UCSD-AML1 (cell line): ENCODE measurements around the gene FCMR.
"Not testable (repeated sequence)": the region's sequence is repeated elsewhere in the genome, so short reads cannot be mapped to it uniquely, and the experiment has no call there.

Experiments used
- DNase-seq: peaks from one replicate; lab custom pipeline; 2025; ENCODE audit not compliant: unreplicated experiment; lab: John Stamatoyannopoulos, UW

FCMR gene

DNA sequence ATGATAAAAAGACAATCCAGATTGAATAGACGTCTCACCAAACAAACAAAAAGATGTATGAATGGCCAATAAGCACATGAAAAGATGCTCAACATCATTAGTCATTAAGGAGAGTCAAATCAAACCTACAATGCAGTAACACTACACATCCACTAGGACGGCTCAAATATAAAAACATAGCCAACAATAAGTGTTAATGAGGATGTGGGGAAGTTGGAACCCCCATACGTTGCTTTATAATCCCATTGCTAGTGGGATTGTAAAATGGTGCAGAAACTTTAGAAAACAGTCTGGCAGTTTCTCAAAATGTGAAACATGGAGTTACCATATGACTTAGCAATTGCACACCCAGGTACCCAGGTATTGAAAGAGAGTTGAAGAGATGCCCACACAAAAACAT lies 39.2 kb downstream of the FCMR start:
- DNase-seq = no peak

DNA sequence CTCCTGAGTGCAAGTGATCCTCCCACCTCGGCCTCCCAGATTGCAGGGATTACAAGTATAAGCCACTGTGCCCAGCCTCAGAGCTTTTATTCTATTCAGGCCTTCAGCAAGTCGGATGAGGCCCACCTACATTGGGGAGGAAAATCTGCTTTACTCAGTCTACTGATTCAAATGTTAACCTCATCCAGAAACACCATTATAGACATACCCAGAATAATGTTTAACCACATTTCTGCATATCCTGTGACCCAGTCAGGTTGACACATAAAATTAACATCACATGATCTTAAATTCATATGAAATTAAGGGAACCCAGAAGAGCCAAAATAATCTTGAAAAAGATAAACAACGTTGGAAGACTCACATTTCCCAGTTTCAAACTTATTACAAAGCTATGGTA lies 41.4 kb downstream of the FCMR start:
- DNase-seq = no peak

DNA sequence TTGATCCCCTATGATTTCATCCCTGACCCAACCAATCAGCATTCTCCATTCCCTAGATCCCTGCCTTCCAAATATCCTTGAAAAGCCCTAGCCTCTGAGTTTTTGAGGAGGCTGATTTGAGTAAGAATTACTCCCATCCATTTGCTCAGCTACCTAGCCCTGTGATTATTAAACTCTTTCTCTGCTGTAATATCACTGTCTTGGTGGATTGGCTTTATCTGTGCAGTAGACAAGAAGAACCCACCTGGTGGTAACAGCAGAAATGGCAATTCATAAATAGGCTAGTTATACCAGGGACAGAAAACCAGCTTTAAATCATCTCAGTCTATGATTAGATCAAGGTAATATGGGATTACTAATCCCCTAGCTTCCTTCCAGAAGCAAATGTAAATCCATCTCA lies 43.3 kb downstream of the FCMR start:
- DNase-seq = no peak

DNA sequence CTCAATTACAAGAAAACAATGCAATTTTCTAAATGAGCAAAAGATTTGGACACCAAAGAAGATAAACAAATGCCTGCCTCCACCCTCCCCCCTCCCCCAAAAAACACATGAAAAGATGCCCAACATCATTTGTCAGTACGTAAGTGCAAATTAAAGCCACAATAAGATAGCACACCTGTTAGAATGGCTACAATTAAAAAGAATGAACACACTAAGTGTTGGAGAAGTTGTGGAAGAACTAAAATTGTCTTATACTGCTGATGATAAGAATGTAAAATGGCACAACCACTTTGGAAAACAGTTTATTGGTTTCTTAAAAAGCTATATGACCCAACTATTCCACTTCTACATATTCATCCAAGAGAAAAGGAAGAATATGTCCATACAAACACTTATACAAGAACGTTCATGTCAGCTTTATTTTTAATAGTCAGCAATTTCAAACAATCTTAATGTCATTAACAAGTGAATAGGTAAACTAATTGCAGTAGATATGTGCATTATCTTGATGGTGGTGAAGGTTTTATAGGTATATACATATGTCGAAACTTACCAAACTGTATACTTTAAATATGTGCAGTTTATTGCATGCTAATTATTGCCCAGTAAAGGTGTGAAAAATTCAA lies 45.9 kb downstream of the FCMR start:
- DNase-seq = no peak

DNA sequence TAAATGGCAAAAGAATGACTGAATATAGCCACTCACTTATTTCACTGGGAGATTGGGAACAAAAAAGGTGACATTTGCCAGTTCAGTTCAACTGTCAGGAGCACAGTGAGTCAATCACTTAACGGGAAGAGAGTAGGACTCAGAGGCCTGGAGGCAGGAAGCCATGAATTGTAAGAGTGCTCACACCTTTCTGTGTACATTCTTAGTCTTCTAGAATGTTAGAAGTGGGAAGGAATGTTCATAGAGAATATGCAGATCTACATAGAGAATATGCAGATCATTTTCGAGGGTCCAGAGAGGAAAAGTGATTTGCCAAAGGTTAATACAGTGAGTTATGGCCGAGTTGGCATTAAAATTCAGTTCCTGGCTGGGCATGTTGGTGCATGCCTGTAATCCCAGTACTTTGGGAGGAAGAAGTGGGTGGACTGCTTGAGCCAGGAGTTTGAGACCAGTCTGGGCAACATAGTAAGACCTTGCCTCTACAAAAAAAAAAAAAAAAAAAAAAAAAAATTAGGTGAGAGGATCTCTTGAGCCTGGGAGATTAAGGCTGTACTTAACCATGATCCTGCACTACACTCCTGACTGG lies 48.0 kb downstream of the FCMR start:
- DNase-seq = no peak

DNA sequence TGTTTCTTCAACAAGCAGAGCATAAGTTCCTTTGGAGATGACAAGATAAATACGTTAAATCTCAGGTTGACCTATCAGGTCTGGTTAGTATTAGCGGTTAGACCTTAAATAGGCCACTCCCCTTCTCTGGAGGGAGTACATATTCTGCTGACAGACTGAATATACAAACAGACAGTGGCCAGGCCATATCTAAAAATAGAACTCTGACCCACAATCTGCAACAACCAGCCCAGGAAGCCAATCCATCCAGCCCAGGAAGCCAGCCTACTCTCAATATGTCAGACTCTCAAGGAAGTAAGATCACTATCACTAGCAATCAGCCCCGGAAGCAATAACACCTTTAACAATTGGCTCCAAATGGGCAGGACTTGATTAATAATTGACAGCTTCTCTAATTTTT lies 49.6 kb downstream of the FCMR start:
- DNase-seq = no peak

DNA sequence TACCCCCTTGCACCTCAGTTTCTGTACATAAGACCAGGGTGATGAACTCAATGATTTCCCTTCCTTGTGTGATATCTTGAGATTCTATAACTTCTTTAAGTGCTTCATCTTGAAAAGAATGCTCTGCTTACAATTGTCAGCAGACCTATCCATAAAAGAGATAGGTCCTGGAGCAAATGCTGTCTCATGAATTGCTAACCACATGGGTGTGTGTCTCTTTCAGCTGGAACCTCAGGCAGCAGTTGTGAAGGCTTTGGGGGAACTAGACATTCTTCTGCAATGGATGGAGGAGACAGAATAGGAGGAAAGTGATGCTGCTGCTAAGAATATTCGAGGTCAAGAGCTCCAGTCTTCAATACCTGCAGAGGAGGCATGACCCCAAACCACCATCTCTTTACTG lies 53.5 kb downstream of the FCMR start:
- no peak for DNase-seq

DNA sequence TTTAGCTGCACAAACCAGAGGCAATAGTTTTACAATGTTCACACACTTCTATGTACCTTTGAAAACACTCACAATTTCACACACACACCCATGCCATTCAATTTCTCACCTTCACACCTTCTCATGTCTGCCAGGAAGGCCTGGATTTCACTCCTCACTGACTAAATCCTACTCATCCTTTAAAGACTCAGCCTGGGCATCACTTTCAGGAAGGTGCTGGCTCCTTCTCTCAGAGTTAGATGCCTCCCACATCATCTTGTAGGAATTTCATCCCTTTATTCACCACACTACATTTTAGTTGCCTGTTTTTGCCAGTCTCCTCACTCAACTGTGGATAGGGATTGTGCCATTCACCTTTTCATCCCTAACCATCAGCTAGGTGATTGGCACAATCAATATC lies 54.0 kb downstream of the FCMR start:
- no peak for DNase-seq

DNA sequence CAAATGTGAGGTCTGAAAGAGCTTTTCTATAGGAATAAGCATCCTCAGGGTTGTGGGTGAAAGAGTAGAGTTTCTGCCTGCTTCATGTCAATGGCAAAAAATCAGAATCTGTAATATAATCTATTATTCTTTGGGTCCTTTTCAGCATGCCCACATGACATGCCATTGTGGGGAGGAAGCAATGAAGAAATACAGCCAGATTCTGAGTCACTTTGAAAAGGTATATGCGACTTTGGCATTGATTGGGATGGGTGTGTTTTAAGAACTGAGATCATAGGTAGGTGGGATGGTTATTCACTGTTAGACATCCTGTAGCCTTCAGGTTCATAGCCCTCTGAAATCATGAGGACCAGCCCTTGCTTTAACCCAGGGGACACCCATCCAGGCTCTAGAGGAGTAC lies 54.5 kb downstream of the FCMR start:
- DNase-seq = no peak

DNA sequence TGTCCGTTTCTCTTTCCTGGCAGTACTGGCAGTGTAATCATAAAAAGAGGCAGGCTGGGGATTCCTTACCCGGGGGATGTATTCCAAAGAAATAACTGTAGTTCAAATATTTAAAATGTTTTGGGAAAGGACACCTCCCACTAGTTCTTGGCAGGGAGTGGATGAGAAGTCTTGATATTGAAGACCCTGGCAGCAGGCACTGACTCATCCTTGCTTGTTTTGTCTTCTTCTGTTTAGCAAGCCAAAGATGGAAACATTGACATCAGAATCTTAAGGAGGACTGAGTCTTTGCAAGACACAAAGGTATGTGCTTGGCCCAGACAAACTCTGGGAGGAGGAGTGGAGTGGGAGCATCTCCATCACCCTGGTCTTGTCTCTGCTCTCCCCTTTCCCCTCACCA lies 55.7 kb downstream of the FCMR start:
- no peak for DNase-seq

DNA sequence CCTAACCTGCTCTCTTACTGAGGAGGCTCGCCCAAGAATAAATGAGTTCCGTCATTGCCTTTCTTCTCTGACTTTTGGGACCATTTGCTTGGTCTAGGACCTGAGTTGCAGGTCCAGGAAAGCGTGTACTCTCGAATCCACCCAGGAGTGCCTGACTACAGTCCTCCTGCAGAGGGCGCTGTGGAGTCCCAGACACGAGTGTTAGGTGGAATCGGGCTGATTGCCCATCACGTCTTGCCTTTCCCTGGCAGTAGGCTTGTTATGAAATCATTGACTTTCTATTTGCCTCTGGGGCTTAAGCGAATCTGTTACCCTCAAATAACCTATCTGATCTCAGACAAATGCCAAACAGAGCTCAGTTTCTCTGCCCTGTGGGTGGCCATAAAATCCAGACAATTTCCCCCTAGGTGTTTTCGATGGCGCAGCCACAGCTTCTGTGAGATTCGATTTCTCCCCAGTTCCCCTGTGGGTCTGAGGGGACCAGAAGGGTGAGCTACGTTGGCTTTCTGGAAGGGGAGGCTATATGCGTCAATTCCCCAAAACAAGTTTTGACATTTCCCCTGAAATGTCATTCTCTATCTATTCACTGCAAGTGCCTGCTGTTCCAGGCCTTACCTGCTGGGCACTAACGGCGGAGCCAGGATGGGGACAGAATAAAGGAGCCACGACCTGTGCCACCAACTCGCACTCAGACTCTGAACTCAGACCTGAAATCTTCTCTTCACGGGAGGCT lies 56.6 kb downstream of the FCMR start, which contains the start of gene IL20:
Gene IL20, plus strand, starts transcription at position 685 of the 733 bp plus-strand sequence. CDS start 230 bp downstream, outside the sequence.
- peak; percentile 73 for DNase-seq

DNA sequence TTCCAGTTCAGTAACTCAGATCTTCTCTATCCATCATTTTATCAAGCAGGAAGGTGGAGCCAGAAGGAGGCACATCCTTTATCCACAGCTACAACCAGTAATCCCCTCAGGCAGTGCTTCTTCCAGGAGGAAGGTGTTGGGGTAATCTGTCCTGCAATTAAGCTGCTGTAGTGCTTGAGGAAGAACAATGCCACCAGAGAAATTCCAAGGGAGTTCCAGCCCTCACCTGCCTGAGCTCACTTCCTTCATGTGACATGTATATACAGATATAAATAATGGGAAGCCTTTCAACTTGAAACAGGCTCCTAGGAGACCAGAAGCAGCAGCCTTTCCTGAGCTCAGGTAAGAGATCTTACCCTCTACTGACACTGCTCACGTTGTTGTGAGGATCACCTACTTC lies 58.5 kb downstream of the FCMR start:
- DNase-seq = no peak

DNA sequence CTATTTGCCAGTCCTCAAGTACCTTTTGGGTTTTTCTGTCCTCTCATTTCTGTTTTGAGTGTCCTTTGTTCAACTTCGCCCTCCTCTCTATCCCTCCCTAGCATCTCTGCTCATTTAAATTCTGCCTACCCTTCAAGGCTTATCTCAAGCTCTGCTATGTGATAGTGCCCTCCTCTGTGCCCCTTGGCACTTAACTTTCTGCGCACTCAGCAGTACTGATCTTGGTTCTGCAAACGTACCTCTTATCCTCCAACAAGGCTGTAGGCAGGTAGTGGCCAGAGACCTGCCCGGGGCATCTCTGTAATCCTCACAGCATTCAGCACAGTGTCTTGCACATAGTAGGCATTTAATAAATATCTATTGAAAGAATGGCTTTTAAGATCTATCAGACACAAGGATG lies 61.6 kb downstream of the FCMR start:
- no peak for DNase-seq

DNA sequence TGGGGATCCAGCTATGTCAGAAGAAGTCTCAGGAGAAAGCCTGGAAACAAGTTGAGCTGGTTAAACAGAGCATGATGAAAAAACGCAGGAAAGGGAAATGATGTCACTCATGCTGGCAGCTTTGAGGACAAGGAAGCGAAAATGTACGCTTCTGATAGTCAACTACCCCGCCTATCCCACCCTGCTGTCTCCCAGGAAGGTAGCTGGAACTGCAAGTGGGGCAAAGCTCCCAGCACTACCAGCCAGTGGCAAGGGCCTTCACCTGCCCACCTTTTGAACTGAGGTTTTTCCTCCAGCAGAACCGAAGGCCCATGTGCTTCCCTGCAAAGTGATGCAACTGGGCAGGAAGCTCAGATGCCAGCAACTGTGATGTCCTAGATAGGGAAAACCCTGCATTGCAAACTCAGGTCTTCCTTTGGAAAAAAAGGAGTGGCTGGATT lies 62.6 kb downstream of the FCMR start:
- peak; percentile 45 for DNase-seq

DNA sequence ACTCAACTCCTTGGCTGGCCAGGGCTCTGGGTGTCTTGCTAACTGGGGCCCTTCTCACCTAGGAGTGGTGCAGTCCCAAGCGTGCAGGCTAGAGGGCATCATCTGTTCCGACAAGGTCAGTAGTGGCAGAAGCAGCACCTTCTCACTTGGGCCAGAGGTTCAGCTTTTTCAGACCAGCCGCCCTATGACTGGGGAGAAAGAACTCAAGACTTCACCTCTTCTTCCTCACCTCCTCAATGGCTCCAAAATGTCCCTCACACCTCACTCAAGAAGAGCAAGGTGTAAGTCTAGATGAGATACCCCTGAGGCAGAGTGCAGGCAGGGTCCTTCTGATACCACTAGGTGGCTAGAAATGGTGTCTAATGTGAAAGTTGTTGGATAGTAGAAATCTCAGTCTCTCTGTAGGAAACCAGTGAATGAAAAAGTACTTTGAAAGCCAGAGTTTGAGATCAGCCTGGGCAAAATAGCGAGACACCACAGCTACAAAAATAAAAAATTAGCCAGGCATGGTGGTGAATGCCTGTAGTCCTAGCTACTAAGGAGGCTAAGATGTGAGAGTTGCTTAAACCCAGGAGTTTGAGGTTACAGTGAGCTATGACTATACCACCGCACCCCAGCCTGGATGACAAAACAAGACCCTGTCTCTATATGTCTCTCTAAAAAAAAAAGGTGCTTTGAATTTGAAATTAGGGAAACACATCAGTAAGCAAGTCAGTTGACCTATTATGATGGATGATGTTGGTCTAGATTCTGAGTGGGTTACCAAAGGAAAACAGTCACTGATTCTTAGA lies 64.9 kb downstream of the FCMR start:
- DNase-seq = no peak

DNA sequence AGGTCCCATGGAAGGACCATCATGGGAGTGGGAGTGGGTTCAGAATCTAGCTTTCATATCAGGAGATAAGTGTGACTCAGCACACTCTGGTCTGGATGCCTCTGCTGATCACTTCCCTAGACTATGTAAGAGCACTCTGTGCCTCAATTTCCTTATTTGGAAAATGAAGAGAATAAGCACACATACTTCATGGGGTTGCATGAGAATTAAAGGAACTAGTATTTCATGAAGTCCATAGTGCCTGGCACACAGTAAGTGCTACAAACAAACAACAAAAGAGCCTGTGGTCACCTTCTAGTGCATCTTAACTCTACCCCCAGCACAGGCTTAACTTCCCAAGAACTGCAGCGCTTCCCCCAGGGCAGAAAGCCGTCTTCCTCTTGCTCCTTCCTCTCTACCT lies 65.9 kb downstream of the FCMR start:
- no peak for DNase-seq

DNA sequence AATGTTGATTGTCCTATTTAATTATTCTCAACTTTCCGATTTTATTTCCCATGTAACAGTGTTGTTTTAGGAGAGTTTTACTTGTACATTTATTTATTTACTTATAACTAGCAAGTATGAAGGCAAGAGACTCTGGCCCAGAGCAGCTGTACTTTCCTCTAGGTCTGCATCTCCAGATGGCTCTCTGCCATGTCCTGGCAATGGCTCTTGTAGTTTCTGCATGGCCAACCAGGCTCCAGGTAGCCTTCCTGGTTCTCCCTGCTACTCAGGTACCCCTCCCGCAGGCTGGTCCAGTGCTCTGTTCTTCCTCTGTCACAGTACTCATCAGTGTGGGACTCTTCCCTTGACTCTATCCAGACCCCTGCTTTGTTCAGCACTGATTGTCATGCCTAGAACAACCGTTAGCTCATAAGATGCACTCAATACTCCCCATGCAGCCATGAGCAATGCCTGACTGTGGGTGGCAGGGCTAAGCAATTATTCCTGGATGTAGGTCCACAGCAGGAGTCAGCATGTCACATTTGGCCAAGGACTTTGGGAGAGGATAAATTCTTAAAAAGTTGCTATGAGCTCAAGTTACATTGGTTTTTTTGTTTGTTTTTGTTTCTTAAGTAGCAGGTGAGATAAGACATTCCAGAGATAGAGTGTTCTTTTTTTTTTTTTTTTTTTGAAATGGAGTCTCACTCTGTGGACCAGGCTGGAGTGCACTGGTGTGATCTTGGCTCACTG lies 67.2 kb downstream of the FCMR start:
- no peak for DNase-seq

DNA sequence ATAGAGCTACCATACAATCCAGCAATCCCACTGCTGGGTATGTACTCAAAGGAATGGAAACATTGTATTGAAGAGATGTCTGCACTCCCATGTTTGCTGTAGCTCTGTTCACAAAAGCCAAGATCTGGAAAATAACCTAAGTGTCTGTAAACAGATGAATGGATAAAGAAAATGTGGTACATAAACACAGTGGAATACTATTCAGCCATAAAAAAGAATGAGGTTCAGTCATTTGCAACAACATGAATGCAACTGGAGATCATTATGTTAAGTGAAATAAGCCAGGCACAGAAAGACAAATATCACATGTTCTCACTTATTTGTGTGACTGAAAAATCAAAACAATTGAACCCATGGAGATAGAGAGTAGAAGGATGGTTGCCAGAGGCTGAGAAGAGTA lies 68.0 kb downstream of the FCMR start:
- not testable (repeated sequence) for DNase-seq
